ENCODE data around the gene STXBP1.

The STXBP1 gene

DNA sequence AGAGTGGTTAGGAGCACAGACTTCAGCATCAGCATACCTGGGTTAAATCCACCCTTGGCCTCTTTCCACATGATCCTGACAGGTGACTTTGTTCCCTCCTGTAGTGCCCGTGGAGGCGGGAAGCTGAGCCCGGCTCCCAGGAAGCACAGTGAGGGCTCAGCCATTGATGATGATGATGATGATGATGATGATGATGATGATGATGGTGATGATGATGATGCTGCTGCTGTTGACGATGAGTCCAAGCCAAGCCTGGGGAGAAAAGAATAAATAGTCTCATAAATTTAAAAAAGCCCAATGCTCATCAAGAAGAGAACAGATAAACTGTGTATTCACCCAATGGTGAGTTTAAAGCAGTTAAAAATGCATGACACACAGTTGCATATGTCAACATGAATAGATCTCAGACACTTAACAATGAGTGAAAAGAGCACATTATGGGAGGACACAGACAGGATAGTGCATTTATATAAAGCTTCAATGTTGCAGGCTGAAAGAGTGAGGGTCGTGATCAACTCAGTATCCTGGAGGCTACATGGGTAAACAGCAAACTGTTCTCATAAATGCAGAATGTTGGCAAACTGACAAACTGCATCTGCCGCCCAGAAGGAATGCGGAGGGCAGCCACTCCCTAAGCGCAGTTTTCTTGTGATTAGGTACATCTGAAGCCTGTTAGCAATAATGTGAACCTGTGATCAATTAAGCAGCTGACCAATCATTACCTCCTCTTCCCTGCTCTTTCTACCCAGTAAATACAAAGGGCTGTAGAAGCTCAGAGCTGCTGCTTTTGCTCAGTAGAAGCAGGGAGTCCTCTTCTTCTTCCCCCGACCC lies 83.0 kb downstream of the STXBP1 start:
- DNase-seq: no peak

DNA sequence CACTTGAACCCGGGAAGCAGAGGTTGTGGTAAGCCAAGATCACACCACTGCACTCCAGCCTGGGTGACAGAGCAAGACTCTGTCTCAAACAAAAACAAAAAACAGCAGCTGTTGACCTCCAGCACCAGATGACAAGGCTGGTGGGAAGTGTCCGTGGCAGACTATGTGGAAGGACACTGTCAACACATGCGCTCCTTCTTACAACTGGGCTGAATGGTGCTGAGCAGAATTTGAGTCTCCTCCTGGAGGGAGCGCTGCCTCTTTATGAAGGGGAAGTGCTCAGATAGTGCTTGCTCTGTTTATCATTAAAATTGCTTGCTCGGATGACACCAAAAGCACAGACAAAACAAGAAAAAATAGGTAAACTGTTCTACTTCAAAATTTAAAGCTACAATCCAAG lies 85.5 kb downstream of the STXBP1 start:
- DNase-seq: no peak

DNA sequence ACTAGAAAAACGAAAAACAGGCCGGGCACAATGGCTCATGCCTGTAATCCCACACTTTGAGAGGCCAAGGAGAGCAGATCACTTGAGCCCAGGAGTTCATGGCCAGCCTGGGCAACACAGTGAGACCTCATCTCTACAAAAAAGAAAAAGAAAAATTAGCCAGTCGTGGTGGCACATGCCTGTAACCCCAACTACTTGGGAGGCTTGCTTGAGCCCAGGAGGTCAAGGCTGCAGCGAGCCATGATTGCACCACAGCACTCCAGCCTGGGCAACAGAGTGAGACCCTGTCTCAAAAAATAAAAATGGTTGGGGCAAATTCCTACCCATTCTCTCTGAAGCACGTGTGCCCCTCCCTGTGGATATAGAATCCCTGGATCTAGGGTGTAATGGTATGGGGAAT lies 86.3 kb downstream of the STXBP1 start:
- no peak for DNase-seq

DNA sequence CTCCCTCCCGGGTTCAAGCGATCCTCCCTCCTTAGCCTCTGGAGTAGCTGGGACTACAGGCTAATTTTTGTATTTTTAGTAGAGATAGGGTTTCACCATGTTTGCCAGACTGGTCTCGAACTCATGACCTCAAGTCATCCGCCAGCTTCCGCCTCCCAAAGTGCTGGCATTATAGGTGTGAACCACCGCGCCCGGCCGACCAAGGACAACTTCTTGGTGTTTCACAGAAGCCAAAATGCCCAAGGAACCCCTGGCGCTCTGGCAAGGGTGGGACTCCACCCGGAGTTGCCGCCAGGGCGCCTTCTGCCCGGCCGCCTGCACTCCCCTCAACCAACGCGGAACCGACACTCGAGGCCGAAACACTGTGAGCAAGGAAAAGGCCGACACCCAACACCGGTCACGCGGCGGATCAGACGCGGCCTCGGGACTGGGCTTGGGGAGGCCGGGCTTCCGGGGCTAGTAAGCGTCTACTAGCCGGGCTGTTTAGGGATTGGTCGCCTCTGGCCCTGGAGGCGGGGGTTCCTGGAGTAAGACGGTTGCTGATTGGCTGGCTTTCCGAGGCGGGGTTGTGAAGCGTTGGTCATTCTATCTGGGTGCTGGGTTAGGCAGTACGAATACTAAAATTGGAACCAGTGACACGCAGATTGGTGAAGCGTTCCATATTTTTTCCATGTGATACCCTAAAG lies 87.1 kb downstream of the STXBP1 start:
- DNase-seq: peak; percentile 81 to 82

DNA sequence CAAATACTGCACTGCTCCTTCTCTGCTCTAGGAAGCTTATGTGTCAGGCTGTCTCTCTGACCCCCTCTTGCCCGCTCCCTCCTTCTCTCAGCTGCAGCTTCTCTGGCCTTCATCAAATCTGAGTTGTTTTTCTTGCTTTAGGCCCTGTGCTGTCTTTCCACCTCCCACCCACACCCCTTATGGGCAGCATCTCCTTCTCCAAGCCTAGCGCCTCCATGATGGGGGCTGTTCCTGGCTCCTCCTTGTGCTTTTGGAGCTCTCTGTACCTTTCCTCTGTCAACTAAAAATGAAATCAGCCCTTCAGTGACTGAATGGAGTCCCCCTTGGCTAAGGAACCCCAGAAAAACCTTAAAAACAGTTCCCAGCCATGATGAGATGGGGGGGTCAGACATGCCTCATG lies 88.1 kb downstream of the STXBP1 start:
- no peak for DNase-seq

DNA sequence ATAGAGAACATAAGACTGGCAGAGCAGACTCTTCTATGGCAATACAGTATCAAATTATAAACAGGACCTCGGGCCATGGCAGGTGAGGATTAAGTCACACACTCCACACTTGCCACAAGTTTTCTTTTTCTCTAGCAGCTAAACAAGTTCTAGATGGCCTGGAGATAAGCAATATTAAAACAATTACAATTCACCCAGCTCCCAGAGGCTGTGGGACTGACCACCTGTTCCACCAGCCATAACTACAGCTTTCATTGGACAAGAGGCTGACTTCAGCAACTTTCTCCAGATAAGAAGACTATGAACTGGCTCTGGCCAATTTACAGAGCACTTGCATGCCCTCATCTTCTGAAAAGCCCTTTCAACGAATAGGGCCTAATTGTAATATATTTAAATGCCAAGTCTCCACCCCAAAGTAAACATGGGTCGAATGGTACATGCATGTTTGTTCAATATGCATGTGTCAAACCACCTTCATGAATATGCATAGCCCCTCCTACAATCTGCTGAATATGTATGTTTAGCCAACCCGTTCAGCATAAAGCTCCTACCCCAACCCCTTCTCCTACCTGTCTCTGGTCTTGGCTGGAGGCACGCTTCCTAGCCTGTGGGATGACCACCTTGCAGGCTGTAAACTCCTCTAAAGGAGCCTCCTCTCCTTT lies 88.6 kb downstream of the STXBP1 start:
- no peak for DNase-seq

DNA sequence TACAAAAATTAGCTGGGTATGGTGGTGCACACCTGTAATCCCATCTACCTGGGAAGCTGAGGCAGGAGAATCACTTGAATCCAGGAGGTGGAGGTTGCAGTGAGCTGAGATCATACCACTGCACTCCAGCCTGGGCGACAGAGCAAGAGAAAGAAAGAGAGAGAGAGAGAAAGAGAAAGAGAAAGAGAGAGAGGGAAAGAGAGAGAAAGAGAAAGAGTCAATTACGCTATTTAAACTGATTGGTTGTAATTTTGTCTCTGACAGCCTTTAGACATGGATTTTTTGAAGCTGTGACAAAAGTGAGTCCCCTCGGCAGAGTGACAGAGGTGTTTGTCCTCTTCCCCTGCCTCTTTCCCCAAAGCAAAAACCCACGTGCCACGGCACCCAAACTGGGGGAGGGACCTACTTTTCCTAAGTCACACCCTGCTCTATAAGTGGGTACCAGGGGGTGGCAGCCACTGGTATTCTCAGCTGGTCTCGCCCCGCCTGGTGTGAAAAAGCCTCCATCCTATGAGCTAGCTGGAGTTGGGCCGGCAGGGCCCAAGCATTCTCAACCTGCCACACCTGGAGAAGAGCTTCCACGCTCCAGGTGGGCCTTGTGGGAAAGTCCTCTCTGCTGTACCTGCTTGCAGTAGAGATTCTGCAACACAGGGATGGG lies 91.3 kb downstream of the STXBP1 start:
- DNase-seq: no peak

DNA sequence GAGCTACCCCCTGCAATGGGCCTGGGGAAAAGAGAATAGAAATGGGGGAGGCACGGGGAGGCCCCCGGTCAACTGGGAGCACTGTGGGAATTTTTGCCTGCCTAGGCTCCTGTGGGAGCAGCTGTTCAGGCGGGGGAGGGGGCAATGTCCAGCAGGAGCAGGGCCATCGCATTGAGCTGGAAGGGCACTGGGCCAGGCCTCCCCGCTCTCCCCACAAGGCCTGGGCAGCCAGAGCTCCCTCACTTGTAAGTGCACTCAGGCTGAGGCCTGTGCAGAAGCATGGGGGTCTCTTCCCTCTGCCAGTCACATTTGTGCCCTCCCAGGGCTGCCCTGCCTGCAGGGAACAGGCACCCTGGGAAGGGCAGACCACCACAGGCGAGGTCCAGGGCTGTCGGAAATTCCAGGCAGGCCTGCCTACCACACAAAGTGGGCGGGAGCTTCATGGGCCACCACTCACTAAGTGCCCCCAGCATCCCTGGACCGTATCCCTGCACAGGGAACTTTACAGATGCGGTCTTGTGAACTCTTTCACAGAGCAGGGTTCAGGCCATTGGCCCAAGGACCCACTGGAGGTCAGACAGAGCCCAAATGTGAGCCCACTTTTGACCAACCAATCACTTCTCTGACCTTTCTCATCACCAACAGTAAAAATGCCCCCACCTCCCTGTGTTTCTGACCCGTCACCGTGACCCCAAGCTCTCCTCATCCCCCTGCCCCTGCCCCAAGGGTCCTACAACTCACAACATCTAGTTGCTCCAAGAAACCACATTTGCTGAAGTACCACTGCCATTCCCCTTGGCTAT lies 93.7 kb downstream of the STXBP1 start:
- no peak for DNase-seq

DNA sequence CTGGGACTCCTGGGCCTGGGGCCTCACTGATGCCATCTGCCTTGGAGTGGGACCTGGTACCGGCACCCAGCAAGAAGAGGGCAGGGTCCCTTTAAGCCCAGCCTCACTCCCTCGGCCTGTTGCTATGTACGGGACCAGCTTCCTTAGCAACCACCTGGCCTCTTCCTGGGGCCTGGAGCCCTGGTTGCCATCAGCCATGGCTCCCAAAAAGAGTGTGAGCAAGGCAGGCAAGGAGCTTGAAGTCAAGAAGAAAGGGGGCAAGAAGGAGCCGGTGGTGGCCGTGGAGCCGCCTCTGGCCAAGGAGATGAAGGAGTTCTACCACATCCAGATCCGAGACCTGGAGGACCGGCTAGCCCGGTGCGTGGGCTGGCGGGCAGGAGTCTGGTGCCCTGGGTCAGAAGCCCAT lies 94.8 kb downstream of the STXBP1 start, which contains the start of gene CFAP157:
Gene CFAP157 (plus strand): TSS at position 153 of the 406 bp plus-strand sequence. CDS start 44 bp downstream, at position 197.
- DNase-seq: no peak

DNA sequence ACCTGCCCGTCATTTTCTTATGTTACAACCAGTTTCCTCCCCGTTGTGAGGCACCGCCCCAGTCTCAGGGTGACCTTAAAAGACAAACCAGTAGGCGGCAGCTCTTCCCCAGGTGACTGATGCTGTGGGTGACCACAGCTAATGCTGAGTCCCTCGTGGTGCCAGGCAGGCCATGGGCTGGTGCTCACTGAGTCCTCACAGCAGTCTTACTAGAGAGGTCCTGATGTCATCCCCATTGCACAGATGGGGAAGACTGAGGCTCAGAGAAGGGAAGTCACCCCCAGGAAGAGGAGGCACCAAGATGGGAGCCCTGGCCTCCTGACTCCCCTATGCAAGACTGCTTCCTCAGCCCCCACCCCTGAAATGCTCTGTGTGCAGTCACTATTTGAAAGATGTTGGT lies 95.7 kb downstream of the STXBP1 start:
- no peak for DNase-seq

DNA sequence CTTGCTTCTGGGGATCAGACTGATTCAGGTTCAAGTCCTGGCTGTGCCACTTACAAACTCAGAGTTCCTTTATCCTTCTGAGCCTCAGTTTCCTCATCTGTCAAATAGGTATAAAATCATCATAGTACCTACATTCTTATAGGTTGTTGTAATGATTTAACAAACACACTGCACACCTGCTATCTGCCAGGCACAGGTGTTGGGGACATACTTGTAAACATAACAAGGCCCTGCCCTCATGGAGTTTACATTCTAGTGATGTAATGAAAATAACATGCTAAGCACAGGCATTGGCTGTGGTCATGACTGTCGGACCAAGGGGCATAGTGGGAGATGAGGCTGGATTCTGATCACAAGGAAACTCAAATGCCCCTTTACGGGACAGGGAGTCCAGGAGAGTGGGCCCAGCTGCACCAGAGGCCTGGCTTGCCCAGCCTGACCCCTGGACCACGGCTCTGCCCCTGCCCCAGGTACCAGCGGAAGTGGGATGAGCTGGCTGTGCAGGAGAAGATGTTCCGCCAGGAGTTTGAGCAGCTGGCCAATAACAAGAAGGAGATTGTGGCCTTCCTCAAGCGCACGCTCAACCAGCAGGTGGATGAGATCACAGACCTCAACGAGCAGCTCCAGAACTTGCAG lies 97.0 kb downstream of the STXBP1 start:
- DNase-seq: no peak

DNA sequence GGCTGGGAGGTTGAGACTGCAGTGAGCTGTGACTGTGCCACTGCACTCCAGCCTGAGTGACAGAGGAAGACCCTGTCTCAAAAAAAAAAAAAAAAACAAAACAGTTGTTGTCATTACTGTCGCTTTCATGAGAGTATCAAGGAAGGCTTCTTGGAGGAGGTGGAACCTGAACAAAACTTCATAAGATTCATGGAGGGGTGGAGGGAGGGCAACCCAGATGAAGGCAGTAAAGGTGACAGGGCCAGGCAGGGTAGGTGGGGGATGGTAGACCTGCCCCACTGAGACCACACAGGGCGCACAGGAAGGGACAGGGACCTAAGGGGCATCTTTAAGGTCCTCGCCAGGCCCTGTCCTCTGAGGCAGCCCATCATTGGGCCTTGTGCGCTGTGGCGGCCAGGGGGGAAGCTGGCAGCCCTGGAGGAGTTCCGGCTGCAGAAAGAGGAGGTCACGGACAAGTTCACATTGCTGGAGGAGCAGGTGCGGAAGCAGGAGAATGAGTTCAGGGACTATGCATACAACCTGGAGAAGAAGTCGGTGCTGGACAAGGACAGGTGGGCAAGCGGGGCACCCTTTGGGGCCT lies 98.2 kb downstream of the STXBP1 start:
- DNase-seq: no peak

DNA sequence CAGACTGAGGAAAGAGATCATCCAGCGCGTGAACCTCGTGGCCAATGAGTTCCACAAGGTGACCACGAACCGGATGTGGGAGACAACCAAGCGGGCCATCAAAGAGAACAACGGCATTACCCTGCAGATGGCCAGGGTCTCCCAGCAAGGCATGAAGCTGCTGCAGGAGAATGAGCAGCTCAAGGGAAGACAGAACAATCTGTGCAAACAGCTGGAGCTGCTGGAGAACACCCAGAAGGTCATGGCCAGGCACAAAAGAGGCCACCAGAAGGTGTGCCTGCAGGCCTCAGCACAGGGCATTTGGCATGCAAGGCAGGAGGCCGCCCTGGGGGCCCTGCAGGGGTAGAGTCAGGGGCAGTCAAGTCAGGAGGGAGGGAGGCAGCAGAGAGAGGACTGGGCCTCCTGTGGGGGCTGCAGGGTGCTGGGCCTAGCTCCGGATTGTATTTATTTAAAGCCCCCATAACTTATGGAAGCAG lies 99.2 kb downstream of the STXBP1 start:
- DNase-seq: no peak

DNA sequence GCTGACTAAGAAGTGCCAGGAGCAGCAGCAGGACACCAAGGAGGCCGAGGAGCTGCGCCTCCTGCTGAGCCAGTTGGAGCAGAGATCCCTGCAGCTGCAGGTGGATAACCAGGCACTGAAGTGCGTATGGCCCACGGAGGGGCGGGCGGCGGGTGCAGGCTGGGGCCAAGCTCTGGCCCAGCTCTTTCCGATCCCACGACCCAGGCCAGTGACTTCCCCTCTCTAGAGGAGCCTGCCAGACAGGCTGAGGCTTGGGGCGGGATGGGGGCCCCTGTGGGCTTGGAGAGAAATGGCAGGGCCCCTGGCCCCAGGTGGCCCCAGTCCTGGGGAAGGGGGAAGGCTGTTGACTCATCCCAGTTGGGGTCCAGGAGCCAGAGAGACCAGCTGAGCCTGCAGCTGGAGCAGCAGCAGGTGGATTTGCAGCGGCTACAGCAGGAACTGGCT lies 99.8 kb downstream of the STXBP1 start:
- DNase-seq: no peak

DNA sequence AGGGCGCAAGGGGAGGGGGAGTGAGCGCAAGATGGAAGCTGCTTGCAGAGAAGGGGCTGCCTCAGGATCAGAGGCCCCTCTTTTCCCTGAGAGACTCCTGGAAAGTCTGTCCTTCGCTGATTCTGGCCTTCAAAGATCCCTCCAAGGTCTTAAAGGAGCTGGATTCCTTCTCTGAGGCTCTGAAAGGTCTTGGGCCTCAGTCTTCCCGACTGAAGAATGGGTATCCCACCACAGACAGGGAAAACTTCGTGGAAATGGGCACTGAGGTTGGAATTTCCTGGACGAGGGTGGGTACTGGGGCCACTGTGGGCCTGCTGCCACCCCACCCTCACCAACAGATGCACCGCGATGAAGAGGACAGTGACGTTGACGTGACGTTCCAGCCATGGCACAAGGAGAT lies 100.3 kb downstream of the STXBP1 start:
- DNase-seq: no peak

DNA sequence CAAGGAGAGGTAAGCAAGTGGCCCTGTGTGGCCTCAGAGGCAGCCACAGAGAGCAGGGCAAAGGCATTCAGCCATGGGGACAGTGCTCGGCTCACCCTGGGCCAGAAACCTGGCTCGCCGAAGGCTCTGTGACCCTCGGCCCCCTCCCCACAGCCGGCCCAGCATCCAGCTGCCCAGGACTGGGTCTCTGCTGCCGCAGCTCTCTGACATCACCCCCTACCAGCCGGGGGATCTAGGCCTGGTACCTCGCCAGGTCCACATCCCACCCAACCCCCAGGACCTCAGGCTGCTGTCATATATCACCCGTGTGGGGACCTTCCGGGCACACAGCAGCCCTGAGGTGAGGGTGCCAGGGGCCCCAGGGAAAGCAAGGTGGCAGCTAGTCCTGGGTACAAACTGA lies 100.8 kb downstream of the STXBP1 start:
- no peak for DNase-seq

DNA sequence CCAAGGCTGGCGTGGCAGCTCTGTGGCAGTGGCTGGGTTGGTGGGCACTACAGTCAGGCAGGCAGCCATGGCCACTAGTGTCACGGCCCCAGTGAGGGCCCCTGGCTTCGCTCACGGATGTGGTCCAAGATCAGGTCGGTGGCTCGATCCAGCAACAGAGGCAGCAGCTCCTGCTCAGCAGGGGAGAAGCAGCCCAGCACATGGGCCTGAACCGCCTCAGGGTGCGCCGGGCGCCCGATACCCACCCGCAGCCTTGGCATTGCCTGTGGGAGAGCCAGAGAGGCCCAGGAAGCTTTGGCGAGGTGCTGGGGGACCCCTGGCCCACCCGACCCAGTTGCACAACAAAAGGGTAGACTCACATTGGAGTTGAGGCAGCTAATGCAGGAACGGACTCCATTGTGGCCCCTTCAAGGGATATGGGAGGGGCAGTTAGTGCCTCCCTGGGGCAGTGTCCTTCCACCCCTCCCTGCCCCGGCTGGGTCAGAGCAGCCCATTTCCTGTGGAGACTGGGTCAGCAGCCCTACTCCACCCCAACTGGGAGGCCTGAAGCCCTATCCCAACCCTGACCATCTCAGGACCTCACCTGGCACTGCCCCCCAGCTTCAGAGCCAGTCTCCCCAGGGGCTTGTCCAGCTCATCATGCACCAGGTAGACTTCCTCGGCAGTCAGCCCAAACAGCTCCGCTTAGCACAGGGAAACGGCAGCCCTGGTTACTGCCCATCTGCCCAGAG lies 102.1 kb downstream of the STXBP1 start:
- DNase-seq: no peak

DNA sequence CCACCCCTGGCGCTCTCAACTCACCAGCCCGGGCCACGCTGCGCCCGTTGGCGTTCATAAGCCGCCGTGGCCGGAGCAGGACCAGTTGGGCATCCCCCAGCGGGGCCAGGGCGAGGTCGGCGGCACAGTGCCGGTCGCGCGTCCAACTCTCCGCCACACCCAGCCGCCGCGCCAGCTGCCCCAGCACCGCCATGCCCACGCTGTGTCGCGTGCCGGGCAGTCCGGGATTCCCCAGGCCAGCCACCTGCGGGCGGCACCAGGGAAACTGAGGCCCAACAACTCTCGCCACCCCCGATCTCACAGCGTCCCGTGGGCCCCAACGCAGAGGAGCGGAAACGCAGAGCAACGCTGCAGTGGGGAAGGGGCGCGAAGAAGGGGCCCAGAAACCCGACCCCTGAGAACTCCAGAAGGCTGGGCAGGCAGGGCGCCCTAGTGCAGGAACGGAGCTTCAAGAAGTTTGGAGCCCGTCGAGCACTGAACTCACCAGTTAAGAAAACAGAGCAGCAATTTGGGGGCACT lies 102.9 kb downstream of the STXBP1 start:
- DNase-seq: peak in 1 of 2 donors; percentile 11

DNA sequence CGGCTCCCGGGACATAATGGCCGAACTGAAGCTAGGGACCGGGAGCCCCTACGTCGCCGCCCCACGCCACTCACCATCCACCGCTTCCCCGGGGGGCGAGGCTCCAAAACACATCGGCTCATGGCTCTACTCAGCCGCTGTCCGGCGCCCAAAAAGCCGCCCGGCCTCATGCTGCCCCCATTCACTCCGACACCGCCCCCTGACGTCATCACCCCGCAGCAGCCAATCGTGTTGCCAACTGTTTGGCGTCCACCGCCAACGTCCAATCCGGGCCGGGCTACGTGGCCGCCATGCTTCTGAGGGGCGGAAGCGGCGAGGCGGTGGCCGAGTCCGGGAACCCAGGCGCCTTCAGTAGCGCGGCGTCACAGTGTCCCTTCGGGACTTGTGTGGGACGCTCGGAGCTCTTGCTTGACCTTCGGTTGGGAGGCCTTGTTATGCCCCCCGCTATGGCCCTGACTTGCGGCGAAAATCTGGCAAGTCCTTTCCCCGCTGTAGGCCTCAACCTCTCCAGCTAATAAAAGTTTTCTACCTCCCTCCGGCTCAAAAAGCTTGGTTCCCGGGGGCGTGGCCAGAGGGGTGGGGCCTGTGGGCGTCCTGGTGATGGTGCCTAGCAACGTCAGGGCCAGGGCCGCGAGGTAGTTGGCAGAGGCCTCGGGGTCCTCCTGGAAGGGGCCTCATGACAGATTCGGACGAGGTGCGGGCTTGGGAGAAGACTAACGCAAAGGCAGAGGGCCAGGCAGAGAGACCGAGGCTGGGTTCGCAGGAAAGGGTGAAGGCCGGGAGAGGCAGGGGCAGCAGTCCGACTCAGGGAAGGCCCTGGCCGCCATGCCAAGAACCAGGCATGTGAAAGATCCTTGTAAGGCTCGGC lies 103.6 kb downstream of the STXBP1 start, which contains the start of the genes PTRH1 and TTC16:
Gene PTRH1 (minus strand): TSS at position 194 of the 868 bp plus-strand sequence. CDS start 24 bp downstream, at position 170.
Gene TTC16 (plus strand): TSS at position 610 of the 868 bp plus-strand sequence. CDS start 67 bp downstream, at position 677.
- peak; percentile 95 to 96 for DNase-seq
